Loucy (cell line): Measurements from ENCODE around the gene ATP1A1.

Experiments used
- H2AFZ ChIP-seq: fragments of 200-600 bp; sonication (generic); 2 replicates; pipeline ENCODE4 v1.6.0; 2016; ENCODE audit warnings: antibody characterized with exemption, mild to moderate bottlenecking, low read length, moderate library complexity
- H3F3A ChIP-seq: fragments of 200-600 bp; 2 replicates; pipeline ENCODE4 v1.6.0; 2016; ENCODE audit warnings: antibody characterized with exemption, low read depth, mild to moderate bottlenecking
- H3K27me3 ChIP-seq: fragments of 200-600 bp; sonication (generic); 2 replicates; pipeline ENCODE4 v1.6.1; 2014; ENCODE audit warnings: low read length, mild to moderate bottlenecking; ENCODE audit not compliant: insufficient read depth, poor library complexity, severe bottlenecking
- H3K36me3 ChIP-seq: fragments of 200-600 bp; sonication (generic); 2 replicates; pipeline ENCODE4 v1.6.1; 2016; ENCODE audit warnings: low read length; ENCODE audit not compliant: insufficient read depth
- H3K4me1 ChIP-seq: fragments of 200-600 bp; sonication (generic); 2 replicates; pipeline ENCODE4 v1.5.1; 2014; ENCODE audit warnings: low read length, mild to moderate bottlenecking; ENCODE audit not compliant: insufficient read depth, poor library complexity, severe bottlenecking
- H3K4me2 ChIP-seq: fragments of 200-600 bp; sonication (generic); 2 replicates; pipeline ENCODE4 v1.6.0; 2014; ENCODE audit warnings: antibody characterized with exemption, low read length, low read depth, mild to moderate bottlenecking; ENCODE audit not compliant: poor library complexity, severe bottlenecking
- H3K4me3 ChIP-seq: fragments of 200-600 bp; sonication (generic); 2 replicates; pipeline ENCODE4 v1.5.1; 2014; ENCODE audit warnings: low read length, mild to moderate bottlenecking, mixed read lengths; ENCODE audit not compliant: poor library complexity, severe bottlenecking
- H3K79me2 ChIP-seq: fragments of 200-600 bp; sonication (generic); 2 replicates; pipeline ENCODE4 v1.6.1; 2014; ENCODE audit warnings: low read length; ENCODE audit not compliant: insufficient read depth
- H3K9ac ChIP-seq: fragments of 200-600 bp; sonication (generic); 2 replicates; pipeline ENCODE4 v1.6.0; 2014; ENCODE audit warnings: mild to moderate bottlenecking, low read depth, low read length, moderate library complexity; ENCODE audit not compliant: poor library complexity, severe bottlenecking
- H3K9me2 ChIP-seq: fragments of 200-600 bp; sonication (generic); replicated peaks from 2 replicates; pipeline ENCODE4 v1.6.1; 2016; ENCODE audit warnings: low read depth, low read length, mixed read lengths
- H3K9me3 ChIP-seq: fragments of 200-600 bp; sonication (generic); 2 replicates; pipeline ENCODE4 v1.6.1; 2014; ENCODE audit warnings: mild to moderate bottlenecking, antibody characterized with exemption, low read length, low read depth; ENCODE audit not compliant: insufficient read depth
- H4K20me1 ChIP-seq: fragments of 200-600 bp; sonication (generic); 2 replicates; pipeline ENCODE4 v1.6.0; 2014; ENCODE audit warnings: antibody characterized with exemption, low read length, mild to moderate bottlenecking; ENCODE audit not compliant: insufficient read depth, poor library complexity, severe bottlenecking
- CTCF ChIP-seq: fragments of 200-600 bp; sonication (generic); conservative IDR thresholded peaks from 2 replicates; pipeline ENCODE4 v1.5.1; 2014; ENCODE audit warnings: mild to moderate bottlenecking, antibody characterized with exemption, low read length
- EZH2phosphoT487 ChIP-seq: fragments of 200-600 bp; IDR thresholded peaks from 2 replicates; pipeline ENCODE4 v1.6.1; 2018; ENCODE audit warnings: antibody characterized with exemption, mild to moderate bottlenecking, moderate library complexity, borderline replicate concordance

ATP1A1 gene

GRCh38 chr1:116400780-116401179 is 27.7 kb downstream of the ATP1A1 start:
- Histone ChIP-seq H3K4me3 (no peak overlapping the region), H4K20me1 (no peaks in the 10 kb centered on the region), H3K9ac (no peak overlapping the region), H3F3A (no peaks in the 10 kb centered on the region; the same call in 1 of the 2 replicates), H3K9me3 (no peaks in the 10 kb centered on the region), H3K9me2 (no peaks in the 10 kb centered on the region), H3K27me3 (no peaks in the 10 kb centered on the region), H3K36me3 (peaks cover 100% of the 10 kb centered on the region), H3K4me1 (no peaks in the 10 kb centered on the region), H3K4me2 (no peak overlapping the region), H2AFZ (no peak overlapping the region), H3K79me2 (no peaks in the 10 kb centered on the region)
- no peak for TF ChIP-seq EZH2phosphoT487
- no peak for TF ChIP-seq CTCF

GRCh38 chr1:116401646-116402176 is 28.7 kb downstream of the ATP1A1 start:
- Histone ChIP-seq H3K4me2 (no peak overlapping the region), H3K36me3 (peaks cover 97% of the 10 kb centered on the region), H3K4me1 (no peaks in the 10 kb centered on the region), H3K9me2 (no peaks in the 10 kb centered on the region), H2AFZ (no peak overlapping the region), H3K27me3 (no peaks in the 10 kb centered on the region), H3K9ac (no peak overlapping the region), H3K79me2 (no peaks in the 10 kb centered on the region), H3K4me3 (no peak overlapping the region), H3F3A (no peaks in the 10 kb centered on the region; the same call in 1 of the 2 replicates), H4K20me1 (no peaks in the 10 kb centered on the region), H3K9me3 (no peaks in the 10 kb centered on the region)
- TF ChIP-seq EZH2phosphoT487, result no peak
- no peak for TF ChIP-seq CTCF

- no peak overlapping the region for H2AFZ ChIP-seq
- H3K4me2 ChIP-seq, result no peak overlapping the region
- no peaks in the 10 kb centered on the region for H3K9me3 ChIP-seq
- no peak overlapping the region for H3K4me3 ChIP-seq
- no peaks in the 10 kb centered on the region for H3K79me2 ChIP-seq
- H3K4me1 ChIP-seq, result no peaks in the 10 kb centered on the region
- no peak overlapping the region for H3K9ac ChIP-seq
- H3K27me3 ChIP-seq, result no peaks in the 10 kb centered on the region
- peaks cover 90% of the 10 kb centered on the region for H3K36me3 ChIP-seq
- H4K20me1 ChIP-seq, result no peaks in the 10 kb centered on the region
- TF ChIP-seq EZH2phosphoT487 (no peak), CTCF (no peak)
- no peaks in the 10 kb centered on the region; the same call in 1 of the 2 replicates for H3F3A ChIP-seq
- no peaks in the 10 kb centered on the region for H3K9me2 ChIP-seq
Measured at GRCh38 chr1:116402333-116402732, 29.3 kb downstream of the ATP1A1 start.
